ENCODE measurements around the gene CSAG2.
"Not testable (repeated sequence)": the region's sequence is repeated elsewhere in the genome, so short reads cannot be mapped to it uniquely, and the experiment has no call there.

Gene CSAG2, protein sequence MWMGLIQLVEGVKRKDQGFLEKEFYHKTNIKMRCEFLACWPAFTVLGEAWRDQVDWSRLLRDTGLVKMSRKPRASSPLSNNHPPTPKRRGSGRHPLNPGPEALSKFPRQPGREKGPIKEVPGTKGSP

DNA sequence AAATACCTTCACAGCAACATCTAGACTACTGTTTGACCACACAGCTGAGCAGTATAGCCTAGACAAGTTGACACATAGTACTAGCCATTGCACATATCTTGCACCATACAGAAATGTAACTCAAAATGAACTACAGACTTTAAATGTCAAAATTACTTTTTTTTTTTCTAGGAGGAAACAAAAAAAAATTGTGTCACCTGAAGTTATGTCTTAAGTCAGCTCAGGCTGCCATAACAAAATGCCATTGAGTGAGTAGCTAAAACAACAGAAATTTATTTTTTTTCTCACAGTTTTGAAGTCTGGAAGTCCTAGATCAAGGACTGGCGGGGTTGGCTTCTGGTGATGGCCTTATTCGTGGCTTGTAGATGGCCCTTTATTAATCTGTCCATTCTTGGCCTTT, at the start of gene CSAG2:
Gene CSAG2 (minus strand): TSS at position 101 of the 400 bp plus-strand sequence. CDS start 161 bp downstream, outside the sequence.
- not testable (repeated sequence) for DNase-seq (ENCODE audit: low read depth)

DNA sequence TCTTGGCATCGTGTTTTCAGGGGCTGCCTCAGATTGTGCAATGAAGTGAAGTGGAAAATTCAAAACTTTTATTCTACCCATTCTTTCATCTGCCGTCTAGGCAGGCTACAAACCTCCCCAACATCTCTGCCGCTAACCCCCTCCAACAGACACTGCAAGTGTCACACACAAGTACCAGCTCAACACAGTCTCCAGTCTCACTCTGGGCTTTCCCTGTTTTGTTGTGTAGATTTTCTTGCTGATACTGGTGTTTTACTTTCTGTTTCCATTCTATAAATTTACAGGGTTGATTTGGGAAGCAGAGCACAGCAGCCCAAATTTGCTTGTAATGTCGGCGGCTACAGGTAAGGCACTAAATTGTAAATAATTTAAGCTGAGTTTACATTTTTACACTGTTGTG, 45.8 kb upstream of the CSAG2 start:
- DNase-seq (ENCODE audit: low read depth): not testable (repeated sequence)

DNA sequence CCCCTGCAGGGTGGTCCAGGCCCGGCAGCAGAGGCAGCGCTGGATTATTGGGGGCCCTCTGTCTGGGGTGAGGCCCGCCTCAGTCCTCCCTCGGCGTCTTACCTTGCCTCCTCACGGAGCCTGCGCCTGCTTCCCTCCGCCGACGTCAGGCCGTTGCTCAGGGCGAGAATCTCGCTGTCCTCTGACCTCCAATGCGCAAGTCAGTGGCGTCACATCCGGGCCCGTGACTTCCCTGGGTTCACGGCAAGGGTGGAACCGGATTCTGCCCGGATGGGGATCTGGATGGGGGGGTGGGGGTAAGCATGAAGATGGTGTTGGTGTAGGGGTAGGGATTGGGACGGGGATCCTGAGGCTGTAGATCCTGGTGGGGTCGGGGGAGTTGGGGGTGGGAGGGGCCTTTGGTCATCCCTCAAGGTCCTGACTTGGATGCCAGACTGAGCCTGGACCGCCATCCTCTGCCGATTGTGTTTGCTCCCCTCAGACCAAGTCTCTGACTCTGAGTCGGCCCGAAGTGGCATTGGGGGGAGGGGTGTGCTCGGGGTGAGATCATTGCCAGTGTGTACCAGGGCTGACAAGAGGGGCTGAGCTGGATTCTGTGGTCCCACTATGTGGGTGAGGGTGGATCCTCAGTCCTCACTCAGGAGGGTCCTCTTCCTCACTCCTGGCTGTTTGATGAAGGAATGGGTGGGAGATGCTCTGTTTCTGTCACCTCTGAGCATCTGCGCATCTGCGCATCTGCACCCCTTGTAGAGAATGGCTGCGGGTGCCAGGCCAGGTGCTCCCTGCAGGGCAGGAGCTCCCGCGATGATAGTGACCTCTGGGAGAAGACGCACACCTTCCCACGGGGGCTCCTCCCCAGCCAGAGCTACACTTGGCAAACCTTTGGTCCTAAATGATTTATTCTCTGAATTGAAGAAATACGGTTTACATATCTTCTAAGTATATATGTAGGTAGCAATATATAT, 44.9 kb upstream of the CSAG2 start, which contains the start of gene MAGEA2:
Gene MAGEA2 (minus strand): TSS at position 157 of the 965 bp plus-strand sequence. CDS start 2,479 bp downstream, outside the sequence.
- DNase-seq (ENCODE audit: low read depth): not testable (repeated sequence)

DNA sequence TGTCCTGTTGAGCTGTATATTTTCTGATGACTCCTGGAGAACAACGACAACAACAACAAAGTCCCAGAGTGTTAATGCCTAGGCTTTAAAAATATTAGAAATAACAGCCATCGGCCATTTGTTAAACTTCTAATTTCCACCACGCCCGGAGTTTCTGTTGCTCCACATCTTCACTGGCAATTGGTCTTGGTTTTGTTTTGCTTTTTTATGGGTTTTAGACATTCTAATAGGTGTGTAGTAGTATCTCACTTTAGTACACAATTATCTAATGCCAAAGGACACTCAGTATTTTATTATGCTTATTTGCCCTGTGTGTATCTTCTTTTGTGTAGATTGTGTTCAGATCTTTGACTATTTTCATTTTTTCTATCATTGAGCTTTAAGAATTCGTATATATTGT, 29.5 kb upstream of the CSAG2 start:
- no peak for DNase-seq (ENCODE audit: low read depth)

DNA sequence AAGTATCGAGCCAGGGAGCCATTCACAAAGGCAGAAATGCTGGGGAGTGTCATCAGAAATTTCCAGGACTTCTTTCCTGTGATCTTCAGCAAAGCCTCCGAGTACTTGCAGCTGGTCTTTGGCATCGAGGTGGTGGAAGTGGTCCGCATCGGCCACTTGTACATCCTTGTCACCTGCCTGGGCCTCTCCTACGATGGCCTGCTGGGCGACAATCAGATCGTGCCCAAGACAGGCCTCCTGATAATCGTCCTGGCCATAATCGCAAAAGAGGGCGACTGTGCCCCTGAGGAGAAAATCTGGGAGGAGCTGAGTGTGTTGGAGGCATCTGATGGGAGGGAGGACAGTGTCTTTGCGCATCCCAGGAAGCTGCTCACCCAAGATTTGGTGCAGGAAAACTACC, 27.5 kb upstream of the CSAG2 start:
- not testable (repeated sequence) for DNase-seq (ENCODE audit: low read depth)

DNA sequence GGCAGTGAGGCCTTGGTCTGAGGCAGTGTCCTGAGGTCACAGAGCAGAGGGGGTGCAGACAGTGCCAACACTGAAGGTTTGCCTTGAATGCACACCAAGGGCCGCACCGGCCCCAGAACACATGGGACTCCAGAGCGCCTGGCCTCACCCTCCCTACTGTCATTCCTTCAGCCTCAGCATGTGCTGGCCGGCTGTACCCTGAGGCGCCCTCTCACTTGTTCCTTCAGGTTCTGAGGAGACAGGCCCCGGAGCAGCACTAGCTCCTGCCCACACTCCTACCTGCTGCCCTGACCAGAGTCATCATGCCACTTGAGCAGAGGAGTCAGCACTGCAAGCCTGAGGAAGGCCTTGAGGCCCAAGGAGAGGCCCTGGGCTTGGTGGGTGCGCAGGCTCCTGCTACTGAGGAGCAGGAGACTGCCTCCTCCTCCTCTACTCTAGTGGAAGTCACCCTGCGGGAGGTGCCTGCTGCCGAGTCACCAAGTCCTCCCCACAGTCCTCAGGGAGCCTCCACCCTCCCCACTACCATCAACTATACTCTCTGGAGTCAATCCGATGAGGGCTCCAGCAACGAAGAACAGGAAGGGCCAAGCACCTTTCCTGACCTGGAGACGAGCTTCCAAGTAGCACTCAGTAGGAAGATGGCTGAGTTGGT, 26.9 kb upstream of the CSAG2 start:
- no peak for DNase-seq (ENCODE audit: low read depth)

DNA sequence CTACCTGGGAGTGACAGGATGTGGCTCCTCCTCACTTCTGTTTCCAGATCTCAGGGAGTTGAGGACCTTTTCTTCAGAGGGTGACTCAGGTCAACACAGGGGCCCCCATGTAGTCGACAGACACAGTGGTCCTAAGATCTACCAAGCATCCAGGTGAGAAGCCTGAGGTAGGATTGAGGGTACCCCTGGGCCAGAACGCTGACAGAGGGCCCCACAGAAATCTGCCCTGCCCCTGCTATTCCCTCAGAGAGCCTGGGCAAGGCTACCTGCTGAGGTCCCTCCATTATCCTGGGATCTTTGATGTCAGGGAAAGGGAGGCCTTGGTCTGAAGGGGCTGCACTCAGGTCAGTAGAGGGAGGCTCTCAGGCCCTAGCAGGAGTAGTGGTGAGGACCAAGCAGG, 26.0 kb upstream of the CSAG2 start:
- DNase-seq (ENCODE audit: low read depth): no peak

DNA sequence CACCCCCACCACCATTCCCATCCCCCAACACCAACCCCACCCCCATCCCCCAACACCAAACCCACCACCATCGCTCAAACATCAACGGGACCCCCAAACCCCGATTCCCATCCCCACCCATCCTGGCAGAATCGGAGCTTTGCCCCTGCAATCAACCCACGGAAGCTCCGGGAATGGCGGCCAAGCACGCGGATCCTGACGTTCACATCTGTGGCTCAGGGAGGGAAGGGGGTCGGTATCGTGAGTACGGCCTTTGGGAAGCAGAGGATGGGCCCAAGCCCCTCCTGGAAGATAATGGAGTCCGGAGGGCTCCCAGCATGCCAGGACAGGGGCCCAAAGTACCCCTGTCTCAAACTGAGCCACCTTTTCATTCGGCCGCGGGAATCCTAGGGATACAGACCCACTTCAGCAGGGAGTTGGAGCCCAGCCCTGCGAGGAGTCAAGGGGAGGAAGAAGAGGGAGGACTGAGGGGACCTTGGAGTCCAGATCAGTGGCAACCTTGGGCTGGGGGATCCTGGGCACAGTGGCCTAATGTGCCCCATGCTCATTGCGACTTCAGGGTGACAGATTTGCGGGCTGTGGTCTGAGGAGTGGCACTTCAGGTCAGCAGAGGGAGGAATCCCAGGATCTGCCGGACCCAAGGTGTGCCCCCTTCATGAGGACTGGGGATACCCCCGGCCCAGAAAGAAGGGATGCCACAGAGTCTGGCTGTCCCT, 25.2 kb upstream of the CSAG2 start:
- not testable (repeated sequence) for DNase-seq (ENCODE audit: low read depth)

DNA sequence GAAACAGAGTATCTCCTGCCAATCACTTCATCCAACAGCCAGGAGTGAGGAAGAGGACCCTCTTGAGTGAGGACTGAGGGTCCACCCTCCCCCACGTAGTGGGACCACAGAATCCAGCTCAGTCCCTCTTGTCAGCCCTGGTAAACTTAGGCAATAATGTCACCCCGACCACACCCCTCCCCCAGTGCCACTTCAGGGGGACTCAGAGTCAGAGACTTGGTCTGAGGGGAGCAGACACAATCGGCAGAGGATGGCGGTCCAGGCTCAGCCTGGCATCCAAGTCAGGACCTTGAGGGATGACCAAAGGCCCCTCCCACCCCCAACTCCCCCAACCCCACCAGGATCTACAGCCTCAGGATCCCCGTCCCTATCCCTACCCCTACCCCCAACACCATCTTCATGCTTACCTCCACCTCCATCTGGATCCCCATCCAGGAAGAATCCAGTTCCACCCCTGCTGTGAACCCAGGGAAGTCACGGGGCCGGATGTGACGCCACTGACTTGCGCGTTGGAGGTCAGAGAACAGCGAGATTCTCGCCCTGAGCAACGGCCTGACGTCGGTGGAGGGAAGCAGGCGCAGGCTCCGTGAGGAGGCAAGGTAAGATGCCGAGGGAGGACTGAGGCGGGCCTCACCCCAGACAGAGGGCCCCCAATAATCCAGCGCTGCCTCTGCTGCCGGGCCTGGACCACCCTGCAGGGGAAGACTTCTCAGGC, 24.3 kb upstream of the CSAG2 start, which contains the start of the genes CSAG1 and MAGEA12:
Gene CSAG1 (minus strand): TSS at position 461 of the 715 bp plus-strand sequence. CDS start 1,261 bp downstream, outside the sequence.
Gene MAGEA12 (plus strand): TSS at position 497 of the 715 bp plus-strand sequence. CDS start 2,405 bp downstream, outside the sequence.
- no peak for DNase-seq (ENCODE audit: low read depth)

DNA sequence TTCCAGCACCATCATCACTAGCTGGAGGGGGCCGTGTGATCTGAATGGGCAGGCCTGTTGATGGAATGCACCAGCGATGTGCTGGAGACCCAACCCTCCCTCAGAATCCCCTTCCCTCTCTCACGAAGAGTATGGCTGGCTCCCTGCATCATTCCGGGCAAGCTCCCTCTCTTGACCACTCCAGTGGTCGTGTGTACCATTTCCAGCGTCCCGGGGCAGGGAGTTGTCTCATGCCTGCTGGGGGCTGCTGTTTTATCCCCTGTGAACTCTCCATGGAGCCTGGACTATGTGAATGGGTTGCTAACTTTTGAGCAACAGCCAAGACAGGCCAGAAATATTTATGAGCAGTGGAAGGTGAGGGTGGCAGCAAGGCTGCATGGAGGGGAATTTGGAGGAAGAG, 16.3 kb upstream of the CSAG2 start:
- no peak for DNase-seq (ENCODE audit: low read depth)

DNA sequence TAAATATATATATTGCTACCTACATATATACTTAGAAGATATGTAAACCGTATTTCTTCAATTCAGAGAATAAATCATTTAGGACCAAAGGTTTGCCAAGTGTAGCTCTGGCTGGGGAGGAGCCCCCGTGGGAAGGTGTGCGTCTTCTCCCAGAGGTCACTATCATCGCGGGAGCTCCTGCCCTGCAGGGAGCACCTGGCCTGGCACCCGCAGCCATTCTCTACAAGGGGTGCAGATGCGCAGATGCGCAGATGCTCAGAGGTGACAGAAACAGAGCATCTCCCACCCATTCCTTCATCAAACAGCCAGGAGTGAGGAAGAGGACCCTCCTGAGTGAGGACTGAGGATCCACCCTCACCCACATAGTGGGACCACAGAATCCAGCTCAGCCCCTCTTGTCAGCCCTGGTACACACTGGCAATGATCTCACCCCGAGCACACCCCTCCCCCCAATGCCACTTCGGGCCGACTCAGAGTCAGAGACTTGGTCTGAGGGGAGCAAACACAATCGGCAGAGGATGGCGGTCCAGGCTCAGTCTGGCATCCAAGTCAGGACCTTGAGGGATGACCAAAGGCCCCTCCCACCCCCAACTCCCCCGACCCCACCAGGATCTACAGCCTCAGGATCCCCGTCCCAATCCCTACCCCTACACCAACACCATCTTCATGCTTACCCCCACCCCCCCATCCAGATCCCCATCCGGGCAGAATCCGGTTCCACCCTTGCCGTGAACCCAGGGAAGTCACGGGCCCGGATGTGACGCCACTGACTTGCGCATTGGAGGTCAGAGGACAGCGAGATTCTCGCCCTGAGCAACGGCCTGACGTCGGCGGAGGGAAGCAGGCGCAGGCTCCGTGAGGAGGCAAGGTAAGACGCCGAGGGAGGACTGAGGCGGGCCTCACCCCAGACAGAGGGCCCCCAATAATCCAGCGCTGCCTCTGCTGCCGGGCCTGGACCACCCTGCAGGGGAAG, 5.0 kb upstream of the CSAG2 start, which contains the start of gene MAGEA2B:
Gene MAGEA2B (plus strand): TSS at position 814 of the 973 bp plus-strand sequence. CDS start 2,479 bp downstream, outside the sequence.
- DNase-seq (ENCODE audit: low read depth): not testable (repeated sequence)

DNA sequence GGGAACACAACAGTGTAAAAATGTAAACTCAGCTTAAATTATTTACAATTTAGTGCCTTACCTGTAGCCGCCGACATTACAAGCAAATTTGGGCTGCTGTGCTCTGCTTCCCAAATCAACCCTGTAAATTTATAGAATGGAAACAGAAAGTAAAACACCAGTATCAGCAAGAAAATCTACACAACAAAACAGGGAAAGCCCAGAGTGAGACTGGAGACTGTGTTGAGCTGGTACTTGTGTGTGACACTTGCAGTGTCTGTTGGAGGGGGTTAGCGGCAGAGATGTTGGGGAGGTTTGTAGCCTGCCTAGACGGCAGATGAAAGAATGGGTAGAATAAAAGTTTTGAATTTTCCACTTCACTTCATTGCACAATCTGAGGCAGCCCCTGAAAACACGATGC, 4.1 kb upstream of the CSAG2 start:
- not testable (repeated sequence) for DNase-seq (ENCODE audit: low read depth)

DNA sequence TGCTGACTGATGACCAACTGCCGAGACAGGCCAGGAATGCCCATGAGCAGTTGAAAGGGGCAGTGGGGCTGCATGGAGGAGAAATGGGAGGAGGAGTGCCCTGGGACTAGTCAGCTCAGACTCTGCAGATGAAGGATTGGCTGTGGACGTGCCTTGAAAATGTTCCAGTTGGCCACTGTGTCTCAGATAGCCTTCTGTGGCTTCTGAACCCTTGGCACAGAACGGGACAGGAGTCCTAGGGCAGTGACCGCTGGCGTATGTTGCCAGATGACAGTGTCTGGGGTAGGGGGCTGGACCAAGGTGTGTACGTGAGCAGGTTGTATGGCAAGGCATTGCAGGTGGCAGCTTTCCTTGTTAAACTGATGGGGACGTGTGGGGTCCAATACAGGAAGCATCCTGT, 2.6 kb downstream of the CSAG2 start:
- not testable (repeated sequence) for DNase-seq (ENCODE audit: low read depth)

DNA sequence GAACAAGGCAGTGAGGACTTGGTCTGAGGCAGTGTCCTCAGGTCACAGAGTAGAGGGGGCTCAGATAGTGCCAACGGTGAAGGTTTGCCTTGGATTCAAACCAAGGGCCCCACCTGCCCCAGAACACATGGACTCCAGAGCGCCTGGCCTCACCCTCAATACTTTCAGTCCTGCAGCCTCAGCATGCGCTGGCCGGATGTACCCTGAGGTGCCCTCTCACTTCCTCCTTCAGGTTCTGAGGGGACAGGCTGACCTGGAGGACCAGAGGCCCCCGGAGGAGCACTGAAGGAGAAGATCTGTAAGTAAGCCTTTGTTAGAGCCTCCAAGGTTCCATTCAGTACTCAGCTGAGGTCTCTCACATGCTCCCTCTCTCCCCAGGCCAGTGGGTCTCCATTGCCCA, 8.7 kb downstream of the CSAG2 start:
- DNase-seq (ENCODE audit: low read depth): not testable (repeated sequence)

DNA sequence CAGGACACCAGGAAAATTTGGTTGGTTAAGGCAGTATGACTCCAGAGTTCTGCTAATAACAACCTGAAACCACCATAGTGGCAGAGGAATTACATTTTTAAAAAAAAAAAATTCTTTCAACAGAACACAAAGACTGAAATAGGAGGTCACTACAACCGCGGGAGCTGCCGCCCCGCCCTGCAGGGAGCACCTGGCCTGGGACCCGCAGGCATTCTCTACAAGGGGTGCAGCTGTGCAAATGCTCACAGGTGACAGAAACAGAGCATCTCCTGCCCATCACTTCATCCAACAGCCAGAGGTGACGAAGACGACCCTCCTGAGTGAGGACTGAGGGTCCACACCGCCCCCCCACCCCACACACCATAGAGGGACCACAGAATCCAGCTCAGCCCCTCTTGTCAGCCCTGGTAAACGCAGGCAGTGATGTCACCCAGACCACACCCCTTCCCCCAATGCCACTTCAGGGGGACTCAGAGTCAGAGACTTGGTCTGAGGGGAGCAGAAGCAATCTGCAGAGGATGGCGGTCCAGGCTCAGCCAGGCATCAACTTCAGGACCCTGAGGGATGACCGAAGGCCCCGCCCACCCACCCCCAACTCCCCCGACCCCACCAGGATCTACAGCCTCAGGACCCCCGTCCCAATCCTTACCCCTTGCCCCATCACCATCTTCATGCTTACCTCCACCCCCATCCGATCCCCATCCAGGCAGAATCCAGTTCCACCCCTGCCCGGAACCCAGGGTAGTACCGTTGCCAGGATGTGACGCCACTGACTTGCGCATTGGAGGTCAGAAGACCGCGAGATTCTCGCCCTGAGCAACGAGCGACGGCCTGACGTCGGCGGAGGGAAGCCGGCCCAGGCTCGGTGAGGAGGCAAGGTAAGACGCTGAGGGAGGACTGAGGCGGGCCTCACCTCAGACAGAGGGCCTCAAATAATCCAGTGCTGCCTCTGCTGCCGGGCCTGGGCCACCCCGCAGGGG, 10.8 kb downstream of the CSAG2 start, which contains the start of gene MAGEA3:
Gene MAGEA3 (plus strand): TSS at position 843 of the 980 bp plus-strand sequence. CDS start 2,039 bp downstream, outside the sequence.
- not testable (repeated sequence) for DNase-seq (ENCODE audit: low read depth)

DNA sequence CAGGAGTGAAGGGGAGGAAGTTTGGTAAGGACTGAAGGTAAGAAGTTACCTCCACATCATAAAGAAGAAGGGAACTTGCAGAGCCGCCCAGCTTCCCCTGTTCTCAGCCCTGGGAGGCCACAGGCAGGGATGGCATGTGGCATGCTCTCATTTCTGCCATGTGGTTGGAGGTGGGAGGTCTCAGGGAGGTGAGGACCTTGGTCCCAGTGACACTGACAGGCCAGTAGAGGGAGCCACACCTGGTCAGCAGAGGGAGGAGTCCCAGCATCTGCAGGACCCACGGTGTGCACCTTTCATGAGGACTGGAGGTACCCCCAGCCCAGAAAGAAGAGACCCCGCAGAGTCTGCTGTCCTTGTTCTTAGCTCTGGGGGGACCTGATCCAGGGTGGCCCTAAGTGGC, 28.1 kb downstream of the CSAG2 start:
- DNase-seq (ENCODE audit: low read depth): not testable (repeated sequence)

DNA sequence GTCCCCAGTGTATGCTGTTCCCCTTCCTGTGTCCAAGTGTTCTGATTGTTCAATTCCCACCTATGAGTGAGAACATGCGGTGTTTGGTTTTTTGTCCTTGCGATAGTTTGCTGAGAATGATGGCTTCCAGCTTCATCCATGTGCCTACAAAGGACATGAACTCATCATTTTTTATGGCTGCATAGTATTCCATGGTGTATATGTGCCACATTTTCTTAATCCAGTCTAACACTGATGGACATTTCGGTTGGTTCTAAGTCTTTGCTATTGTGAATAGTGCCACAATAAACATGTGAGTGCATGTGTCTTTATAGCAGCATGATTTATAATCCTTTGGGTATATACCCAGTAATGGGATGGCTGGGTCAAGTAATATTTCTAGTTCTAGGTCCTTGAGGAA, 34.4 kb downstream of the CSAG2 start:
- DNase-seq (ENCODE audit: low read depth): not testable (repeated sequence)

DNA sequence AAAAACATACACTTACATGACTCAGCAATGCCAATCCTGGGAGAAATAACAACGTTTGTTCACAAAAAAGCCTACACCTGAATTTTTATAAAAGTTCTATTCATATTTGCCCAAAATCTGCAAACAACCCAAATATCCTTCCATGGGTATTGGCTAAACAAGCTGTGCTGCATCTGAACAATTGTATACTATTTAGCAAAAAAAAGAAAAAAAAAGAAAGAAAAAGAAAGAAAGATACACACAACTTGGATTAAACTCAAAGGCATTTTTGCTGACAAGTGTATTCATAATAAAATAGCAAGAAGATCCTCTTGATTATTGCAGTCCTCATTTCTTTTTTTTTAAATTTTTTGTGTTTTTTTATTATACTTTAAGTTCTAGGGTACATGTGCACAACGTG, 34.9 kb downstream of the CSAG2 start:
- no peak for DNase-seq (ENCODE audit: low read depth)

All from activated T-cell treated with anti-CD3 and anti-CD28 coated beads for 24 hours (primary cell).